ENCODE measurements around the gene DISC1.

DNA sequence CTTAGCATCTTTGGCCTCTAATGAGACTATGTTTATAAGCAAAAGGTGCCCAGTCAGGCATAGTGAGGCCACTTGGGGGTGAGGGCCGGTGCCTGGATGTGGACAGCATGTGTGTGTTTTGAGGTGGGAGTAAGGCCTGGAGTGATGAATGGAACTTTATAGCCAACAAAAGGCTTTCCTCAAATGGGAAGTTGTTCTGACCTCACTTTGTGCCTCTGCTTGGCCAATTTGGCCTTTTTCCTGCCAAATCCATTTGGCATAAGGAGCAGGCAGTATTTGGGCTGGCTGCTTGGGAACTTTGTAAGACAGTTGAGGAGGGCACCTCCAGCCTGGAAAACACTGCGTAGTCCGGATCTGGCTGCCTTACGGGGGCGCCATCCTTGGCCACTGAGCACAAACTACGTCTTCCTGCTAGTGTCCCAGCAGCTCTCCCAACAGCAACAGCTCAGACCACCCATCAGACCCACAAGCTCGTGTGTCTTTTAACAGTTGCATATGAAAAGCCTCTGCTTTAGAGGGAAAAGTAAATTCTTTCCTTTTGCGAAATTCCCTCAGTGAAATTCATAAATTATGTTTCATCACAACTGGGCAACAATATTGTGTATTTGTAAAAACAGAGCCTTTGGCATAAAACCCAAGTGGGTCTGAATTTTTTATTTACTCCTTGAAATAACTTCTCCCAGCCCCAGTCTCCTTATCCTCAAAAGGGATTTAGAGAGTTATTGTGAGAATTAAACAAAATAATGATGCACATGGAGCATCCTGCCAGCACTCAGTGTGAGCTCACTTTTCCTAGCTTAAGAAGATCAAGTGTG lies 322.9 kb downstream of the DISC1 start:
- no peak for TF ChIP-seq POLR2A (IDR thresholded peaks at IDR 0.05)
- TF ChIP-seq, protein P1, sequence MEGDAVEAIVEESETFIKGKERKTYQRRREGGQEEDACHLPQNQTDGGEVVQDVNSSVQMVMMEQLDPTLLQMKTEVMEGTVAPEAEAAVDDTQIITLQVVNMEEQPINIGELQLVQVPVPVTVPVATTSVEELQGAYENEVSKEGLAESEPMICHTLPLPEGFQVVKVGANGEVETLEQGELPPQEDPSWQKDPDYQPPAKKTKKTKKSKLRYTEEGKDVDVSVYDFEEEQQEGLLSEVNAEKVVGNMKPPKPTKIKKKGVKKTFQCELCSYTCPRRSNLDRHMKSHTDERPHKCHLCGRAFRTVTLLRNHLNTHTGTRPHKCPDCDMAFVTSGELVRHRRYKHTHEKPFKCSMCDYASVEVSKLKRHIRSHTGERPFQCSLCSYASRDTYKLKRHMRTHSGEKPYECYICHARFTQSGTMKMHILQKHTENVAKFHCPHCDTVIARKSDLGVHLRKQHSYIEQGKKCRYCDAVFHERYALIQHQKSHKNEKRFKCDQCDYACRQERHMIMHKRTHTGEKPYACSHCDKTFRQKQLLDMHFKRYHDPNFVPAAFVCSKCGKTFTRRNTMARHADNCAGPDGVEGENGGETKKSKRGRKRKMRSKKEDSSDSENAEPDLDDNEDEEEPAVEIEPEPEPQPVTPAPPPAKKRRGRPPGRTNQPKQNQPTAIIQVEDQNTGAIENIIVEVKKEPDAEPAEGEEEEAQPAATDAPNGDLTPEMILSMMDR (IDR thresholded peaks at IDR 0.05), result no peak
